Mononuclear cell (primary cell): ENCODE results near the gene SLC16A1. TPM values are rescaled to one million over a fixed set of nuclear protein-coding genes. Genes with fewer than 3 reads are reported as not detected.

ENCODE experiments used
- H3K27me3 ChIP-seq: 2 replicates; pipeline ENCODE4 v1.6.0; 2011; ENCODE audit warnings: low read length, control low read depth; ENCODE audit not compliant: insufficient read depth
- H3K4me1 ChIP-seq: 2 replicates; pipeline ENCODE4 v1.5.1; 2011; ENCODE audit warnings: mild to moderate bottlenecking, low read length, control low read depth; ENCODE audit not compliant: insufficient read depth
- H3K4me3 ChIP-seq: 2 replicates; pipeline ENCODE4 v1.5.1; 2011; ENCODE audit warnings: mild to moderate bottlenecking, low read length, moderate library complexity
- H3K9me3 ChIP-seq: 2 replicates; pipeline ENCODE4 v1.5.1; 2011; ENCODE audit warnings: low read depth, mild to moderate bottlenecking, control low read depth, low read length
- total RNA-seq: library from RNA; depleted of rRNA; stranded (reverse); fragments of >200 nt; gene quantifications from one replicate; pipeline ENCODE4 v1.2.3, GENCODE V29; 2012

SLC16A1 gene
- total RNA-seq, 1 donor: 15.2 TPM

- Histone ChIP-seq H3K9me3 (no peaks in the 10 kb centered on the region), H3K4me1 (no peaks in the 10 kb centered on the region), H3K4me3 (no peak overlapping the region)
Observed at GRCh38 chr1:112866151-112866550, 89.8 kb downstream of the SLC16A1 start.

GRCh38 chr1:112862753-112863426 lies 93.1 kb downstream of the SLC16A1 start:
- H3K4me3 ChIP-seq: no peak overlapping the region
- no peaks in the 10 kb centered on the region for H3K9me3 ChIP-seq
- no peaks in the 10 kb centered on the region for H3K27me3 ChIP-seq
- H3K4me1 ChIP-seq: no peaks in the 10 kb centered on the region

More at GRCh38 chr1:112866151-112866550, 89.8 kb downstream of the SLC16A1 start:
- H3K27me3 ChIP-seq: no peaks in the 10 kb centered on the region

Other genes starting within 250 kb of the SLC16A1 start
- 60.4 TPM for gene RHOC, start 249.1 kb downstream of the SLC16A1 start, total RNA-seq
- 0.63 TPM for gene PPM1J, start 240.9 kb downstream of the SLC16A1 start, total RNA-seq
- 14.3 TPM for gene LRIG2, start 117.0 kb upstream of the SLC16A1 start, total RNA-seq